HG03432 (cell line): Measurements from ENCODE around the gene NRGN.

ENCODE experiments used
- ATAC-seq: cut with Tn5 transposase; IDR thresholded peaks from one replicate; pipeline ENCODE4 v1.9.1; 2021; ENCODE audit warnings: mild to moderate bottlenecking, moderate library complexity; ENCODE audit not compliant: unreplicated experiment

The NRGN gene

GRCh38 chr11:124779568-124779967 is 39.8 kb downstream of the NRGN start:
- ATAC-seq, result no peak

- ATAC-seq, result no peak
These were observed 43.3 kb downstream of the NRGN start for GRCh38 chr11:124783002-124783401.

- ATAC-seq, result no peak
These were observed 44.3 kb downstream of the NRGN start for GRCh38 chr11:124784051-124784450.

GRCh38 chr11:124788521-124788920 is 48.8 kb downstream of the NRGN start:
- ATAC-seq, result no peak

- ATAC-seq, result peak; percentile 77
These were observed 52.0 kb downstream of the NRGN start for GRCh38 chr11:124791626-124792341.

- peak; percentile 66 for ATAC-seq
These were observed 53.9 kb downstream of the NRGN start for GRCh38 chr11:124793466-124794278.

- ATAC-seq, result no peak
These were observed 56.6 kb downstream of the NRGN start for GRCh38 chr11:124796312-124796711.
